ENCODE data around the gene CUBN. TPM values are rescaled to one million over a fixed set of nuclear protein-coding genes. Genes with fewer than 3 reads are reported as not detected.
"Not testable (repeated sequence)": the region's sequence is repeated elsewhere in the genome, so short reads cannot be mapped to it uniquely, and the experiment has no call there.

CUBN gene
- total RNA-seq, 2 donors from 2014 or later = 2.6 to 3.6 TPM

GRCh38 chr10:17120694-17121093, 8.9 kb downstream of the CUBN start:
- H3K9me3 ChIP-seq = peaks cover 0 to 5% (median 0%) of the 10 kb centered on the region in 3 donors
- 34 to 41% methylated on average over 3 of the region's 3 CpGs for whole genome bisulfite sequencing, 2 donors
- no peaks in the 10 kb centered on the region for H3K4me1 ChIP-seq
- no peak for TF ChIP-seq POLR2A (IDR thresholded peaks at IDR 0.05)
- TF ChIP-seq CTCF (IDR thresholded peaks at IDR 0.05) = no peak
- H3K36me3 ChIP-seq (replicated peaks in 1 of 2; ENCODE audit: insufficient read depth in 1 of 2, low read depth in 2 of 2) = no peaks in the 10 kb centered on the region
- H3K27ac ChIP-seq = no peak overlapping the region
- DNase-seq (no peak), ATAC-seq (no peak)
- intact Hi-C loops (cut with DNase I) = no loop called here
- H3K27me3 ChIP-seq = no peaks in the 10 kb centered on the region
- H3K4me3 ChIP-seq = no peak overlapping the region

GRCh38 chr10:17119845-17120244, 9.8 kb downstream of the CUBN start:
- no peaks in the 10 kb centered on the region for H3K36me3 ChIP-seq (replicated peaks in 1 of 2; ENCODE audit: insufficient read depth in 1 of 2, low read depth in 2 of 2)
- TF ChIP-seq CTCF (IDR thresholded peaks at IDR 0.05) (no peak), POLR2A (IDR thresholded peaks at IDR 0.05) (no peak)
- H3K4me1 ChIP-seq = no peaks in the 10 kb centered on the region
- intact Hi-C loops (cut with DNase I) = no loop called here
- DNase-seq (no peak), ATAC-seq (no peak)
- H3K4me3 ChIP-seq = no peak overlapping the region
- 53 to 56% methylated on average over 3 of the region's 3 CpGs for WGBS, 2 donors
- no peak overlapping the region for H3K27ac ChIP-seq
- H3K27me3 ChIP-seq = no peaks in the 10 kb centered on the region
- peaks cover 0 to 5% (median 0%) of the 10 kb centered on the region in 3 donors for H3K9me3 ChIP-seq

GRCh38 chr10:17116193-17116592, 13.4 kb downstream of the CUBN start:
- no peak for TF ChIP-seq CTCF (IDR thresholded peaks at IDR 0.05)
- no peaks in the 10 kb centered on the region for H3K36me3 ChIP-seq (replicated peaks in 1 of 2; ENCODE audit: insufficient read depth in 1 of 2, low read depth in 2 of 2)
- intact Hi-C loops (cut with DNase I) = no loop called here
- no peak overlapping the region for H3K27ac ChIP-seq
- no peaks in the 10 kb centered on the region for H3K4me1 ChIP-seq
- 77 to 87% methylated on average over 5 of the region's 5 CpGs for WGBS, 2 donors
- H3K4me3 ChIP-seq = no peak overlapping the region
- DNase-seq (no peak), ATAC-seq (no peak)
- peaks cover 0 to 5% (median 0%) of the 10 kb centered on the region in 3 donors for H3K9me3 ChIP-seq
- H3K27me3 ChIP-seq = no peaks in the 10 kb centered on the region

- intact Hi-C loops (cut with DNase I) = no loop called here
- Histone ChIP-seq H3K9me3 (peaks cover 0 to 5% (median 0%) of the 10 kb centered on the region in 3 donors), H3K4me1 (no peaks in the 10 kb centered on the region), H3K27ac (no peak overlapping the region), H3K36me3 (replicated peaks in 1 of 2; ENCODE audit: insufficient read depth in 1 of 2, low read depth in 2 of 2) (no peaks in the 10 kb centered on the region), H3K4me3 (no peak overlapping the region), H3K27me3 (no peaks in the 10 kb centered on the region)
- DNase-seq = no peak
- TF ChIP-seq POLR2A (IDR thresholded peaks at IDR 0.05) (no peak), CTCF (IDR thresholded peaks at IDR 0.05) (no peak)
- ATAC-seq = no peak
- WGBS, 2 donors = 53 to 57% methylated on average over 5 of the region's 5 CpGs
These were observed 13.9 kb downstream of the CUBN start for GRCh38 chr10:17115683-17116082.

- H3K4me3 ChIP-seq; H3K4me1 ChIP-seq; H3K27ac ChIP-seq; H3K36me3 ChIP-seq (replicated peaks in 1 of 2; ENCODE audit: insufficient read depth in 1 of 2, low read depth in 2 of 2); H3K27me3 ChIP-seq; H3K9me3 ChIP-seq; DNase-seq; ATAC-seq; intact Hi-C loops (cut with DNase I): not testable (repeated sequence)
- WGBS, 2 donors = 68 to 88% methylated on average over 13 of the region's 13 CpGs
These were observed 14.7 kb downstream of the CUBN start for GRCh38 chr10:17114878-17115444.
